ENCODE data around the gene SLC8A1. TPM values are rescaled to one million over a fixed set of nuclear protein-coding genes. Genes with fewer than 3 reads are reported as not detected.

SLC8A1 gene
- total and polyA plus RNA-seq, 2 donors (not counting 1 experiment from before 2014, with no cell fraction given), result 0.07 to 0.20 TPM

GRCh38 chr2:40072442-40073232, 379.3 kb downstream of the SLC8A1 start:
- ChIA-PET CTCF (no interaction called here), POLR2A (no interaction called here)
- no peaks in the 10 kb centered on the region for H3K36me3 ChIP-seq (replicated peaks in 1 of 2; ENCODE audit: control extremely low read depth in 1 of 2, control insufficient read depth in 1 of 2, extremely low read depth in 1 of 2, insufficient read depth in 2 of 2, low read length in 1 of 2)
- H3K27ac Mint-ChIP-seq, result no peak overlapping the region
- intact Hi-C loops (cut with micrococcal nuclease), result no loop called here
- no peaks in the 10 kb centered on the region for H3K27me3 Mint-ChIP-seq
- H3K4me3 ChIP-seq (ENCODE audit: control extremely low read depth in 1 of 5, extremely low read depth in 1 of 5, insufficient read depth in 1 of 5, low read depth in 2 of 5, low read length in 4 of 5), result no peak overlapping the region
- no peak overlapping the region for H3K27ac ChIP-seq (ENCODE audit: low read length in 2 of 2)
- no peaks in the 10 kb centered on the region for H3K79me2 ChIP-seq (ENCODE audit: control insufficient read depth, insufficient read depth, low read length)
- H3K27me3 ChIP-seq (replicated peaks in 1 of 4; ENCODE audit: control extremely low read depth in 1 of 4, control insufficient read depth in 3 of 4, insufficient read depth in 4 of 4, low read length in 3 of 4), result no peaks in the 10 kb centered on the region
- TF ChIP-seq, protein P1, sequence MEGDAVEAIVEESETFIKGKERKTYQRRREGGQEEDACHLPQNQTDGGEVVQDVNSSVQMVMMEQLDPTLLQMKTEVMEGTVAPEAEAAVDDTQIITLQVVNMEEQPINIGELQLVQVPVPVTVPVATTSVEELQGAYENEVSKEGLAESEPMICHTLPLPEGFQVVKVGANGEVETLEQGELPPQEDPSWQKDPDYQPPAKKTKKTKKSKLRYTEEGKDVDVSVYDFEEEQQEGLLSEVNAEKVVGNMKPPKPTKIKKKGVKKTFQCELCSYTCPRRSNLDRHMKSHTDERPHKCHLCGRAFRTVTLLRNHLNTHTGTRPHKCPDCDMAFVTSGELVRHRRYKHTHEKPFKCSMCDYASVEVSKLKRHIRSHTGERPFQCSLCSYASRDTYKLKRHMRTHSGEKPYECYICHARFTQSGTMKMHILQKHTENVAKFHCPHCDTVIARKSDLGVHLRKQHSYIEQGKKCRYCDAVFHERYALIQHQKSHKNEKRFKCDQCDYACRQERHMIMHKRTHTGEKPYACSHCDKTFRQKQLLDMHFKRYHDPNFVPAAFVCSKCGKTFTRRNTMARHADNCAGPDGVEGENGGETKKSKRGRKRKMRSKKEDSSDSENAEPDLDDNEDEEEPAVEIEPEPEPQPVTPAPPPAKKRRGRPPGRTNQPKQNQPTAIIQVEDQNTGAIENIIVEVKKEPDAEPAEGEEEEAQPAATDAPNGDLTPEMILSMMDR (IDR thresholded peaks at IDR 0.05), result no peak
- no peak for TF ChIP-seq EZH2 (IDR thresholded peaks at IDR 0.05; ENCODE audit: borderline replicate concordance, insufficient read depth, low read depth, low read length, poor library complexity, severe bottlenecking)
- no peak for DNase-seq
- H4K20me1 ChIP-seq (ENCODE audit: control insufficient read depth, insufficient read depth, low read length, poor library complexity, severe bottlenecking), result no peaks in the 10 kb centered on the region
- no peak overlapping the region for H3K4me3 Mint-ChIP-seq
- H2AFZ ChIP-seq (ENCODE audit: insufficient read depth, low read depth, low read length, poor library complexity, severe bottlenecking), result no peak overlapping the region
- no peaks in the 10 kb centered on the region for H3K4me1 Mint-ChIP-seq
- no peak for ATAC-seq (ENCODE audit: low read depth)
- peaks cover 0 to 6% (median 0%) of the 10 kb centered on the region in 3 donors for H3K9me3 ChIP-seq (ENCODE audit: control extremely low read depth in 1 of 3, control insufficient read depth in 2 of 3, insufficient read depth in 1 of 3, low read length in 2 of 3)
- no peak overlapping the region for H3K9ac ChIP-seq (ENCODE audit: low read length)
- peaks cover 1% of the 10 kb centered on the region for H3K9me3 Mint-ChIP-seq (ENCODE audit: insufficient read depth)
- H3K4me2 ChIP-seq (replicated peaks; ENCODE audit: low read depth, low read length, poor library complexity, severe bottlenecking), result no peak overlapping the region
- no peaks in the 10 kb centered on the region for H3K4me1 ChIP-seq (ENCODE audit: control insufficient read depth in 2 of 2, insufficient read depth in 2 of 2, low read length in 2 of 2)
- WGBS (ENCODE audit: insufficient coverage), result 100% methylated on average over 6 of the region's 12 CpGs

DNA sequence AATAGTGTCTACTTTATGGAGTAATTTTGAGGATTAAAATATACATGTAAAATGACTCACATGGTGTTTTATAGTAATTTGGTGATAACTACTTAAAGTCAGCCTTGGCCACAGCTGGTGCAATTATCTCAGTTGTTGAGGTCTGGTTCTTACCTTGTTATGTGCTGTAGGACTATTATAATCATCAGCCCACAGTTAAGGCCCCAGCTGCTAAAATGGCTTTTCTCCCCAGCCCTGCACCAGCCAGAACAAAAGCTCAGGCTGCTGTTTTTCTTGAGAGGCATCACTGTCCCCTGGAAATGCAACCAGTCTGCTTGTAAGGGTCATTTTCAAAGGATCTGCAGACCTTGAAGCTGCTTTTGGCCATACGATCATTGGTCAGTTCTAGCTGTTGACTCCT, 389.5 kb downstream of the SLC8A1 start:
- H3K9me3 Mint-ChIP-seq (ENCODE audit: insufficient read depth), result peaks cover 3% of the 10 kb centered on the region
- no peaks in the 10 kb centered on the region for H3K27me3 ChIP-seq (replicated peaks in 1 of 4; ENCODE audit: control extremely low read depth in 1 of 4, control insufficient read depth in 3 of 4, insufficient read depth in 4 of 4, low read length in 3 of 4)
- H3K4me3 Mint-ChIP-seq, result no peak overlapping the region
- no peak for TF ChIP-seq EZH2 (IDR thresholded peaks at IDR 0.05; ENCODE audit: borderline replicate concordance, insufficient read depth, low read depth, low read length, poor library complexity, severe bottlenecking)
- TF ChIP-seq, protein P1 (IDR thresholded peaks at IDR 0.05), result no peak
- no peak overlapping the region for H3K9ac ChIP-seq (ENCODE audit: low read length)
- H3K4me2 ChIP-seq (replicated peaks; ENCODE audit: low read depth, low read length, poor library complexity, severe bottlenecking), result no peak overlapping the region
- no peak for ATAC-seq (ENCODE audit: low read depth)
- no peaks in the 10 kb centered on the region for H3K27me3 Mint-ChIP-seq
- no peak overlapping the region for H2AFZ ChIP-seq (ENCODE audit: insufficient read depth, low read depth, low read length, poor library complexity, severe bottlenecking)
- CTCF ChIA-PET, result no interaction called here
- intact Hi-C loops (cut with micrococcal nuclease), result no loop called here
- H3K4me1 Mint-ChIP-seq, result no peaks in the 10 kb centered on the region
- no peak for DNase-seq
- H3K9me3 ChIP-seq (ENCODE audit: control extremely low read depth in 1 of 3, control insufficient read depth in 2 of 3, insufficient read depth in 1 of 3, low read length in 2 of 3), result peaks cover 0 to 4% (median 4%) of the 10 kb centered on the region in 3 donors
- H3K79me2 ChIP-seq (ENCODE audit: control insufficient read depth, insufficient read depth, low read length), result no peaks in the 10 kb centered on the region
- no peaks in the 10 kb centered on the region for H3K36me3 ChIP-seq (replicated peaks in 1 of 2; ENCODE audit: control extremely low read depth in 1 of 2, control insufficient read depth in 1 of 2, extremely low read depth in 1 of 2, insufficient read depth in 2 of 2, low read length in 1 of 2)
- no peak overlapping the region for H3K27ac ChIP-seq (ENCODE audit: low read length in 2 of 2)
- no peak overlapping the region for H3K4me3 ChIP-seq (ENCODE audit: control extremely low read depth in 1 of 5, extremely low read depth in 1 of 5, insufficient read depth in 1 of 5, low read depth in 2 of 5, low read length in 4 of 5)
- POLR2A ChIA-PET, result no interaction called here
- WGBS (ENCODE audit: insufficient coverage), result 100% methylated on average over 1 of the region's 1 CpG
- no peaks in the 10 kb centered on the region for H3K4me1 ChIP-seq (ENCODE audit: control insufficient read depth in 2 of 2, insufficient read depth in 2 of 2, low read length in 2 of 2)
- H3K27ac Mint-ChIP-seq, result no peak overlapping the region
- no peaks in the 10 kb centered on the region for H4K20me1 ChIP-seq (ENCODE audit: control insufficient read depth, insufficient read depth, low read length, poor library complexity, severe bottlenecking)

Measured in B cell (primary cell).